ENCODE data around the gene TP53. TPM values are rescaled to one million over a fixed set of nuclear protein-coding genes. Genes with fewer than 3 reads are reported as not detected.

Gene TP53
- total and polyA plus RNA-seq, 2 donors from 2014 or later: 14.8 to 66.9 TPM

DNA sequence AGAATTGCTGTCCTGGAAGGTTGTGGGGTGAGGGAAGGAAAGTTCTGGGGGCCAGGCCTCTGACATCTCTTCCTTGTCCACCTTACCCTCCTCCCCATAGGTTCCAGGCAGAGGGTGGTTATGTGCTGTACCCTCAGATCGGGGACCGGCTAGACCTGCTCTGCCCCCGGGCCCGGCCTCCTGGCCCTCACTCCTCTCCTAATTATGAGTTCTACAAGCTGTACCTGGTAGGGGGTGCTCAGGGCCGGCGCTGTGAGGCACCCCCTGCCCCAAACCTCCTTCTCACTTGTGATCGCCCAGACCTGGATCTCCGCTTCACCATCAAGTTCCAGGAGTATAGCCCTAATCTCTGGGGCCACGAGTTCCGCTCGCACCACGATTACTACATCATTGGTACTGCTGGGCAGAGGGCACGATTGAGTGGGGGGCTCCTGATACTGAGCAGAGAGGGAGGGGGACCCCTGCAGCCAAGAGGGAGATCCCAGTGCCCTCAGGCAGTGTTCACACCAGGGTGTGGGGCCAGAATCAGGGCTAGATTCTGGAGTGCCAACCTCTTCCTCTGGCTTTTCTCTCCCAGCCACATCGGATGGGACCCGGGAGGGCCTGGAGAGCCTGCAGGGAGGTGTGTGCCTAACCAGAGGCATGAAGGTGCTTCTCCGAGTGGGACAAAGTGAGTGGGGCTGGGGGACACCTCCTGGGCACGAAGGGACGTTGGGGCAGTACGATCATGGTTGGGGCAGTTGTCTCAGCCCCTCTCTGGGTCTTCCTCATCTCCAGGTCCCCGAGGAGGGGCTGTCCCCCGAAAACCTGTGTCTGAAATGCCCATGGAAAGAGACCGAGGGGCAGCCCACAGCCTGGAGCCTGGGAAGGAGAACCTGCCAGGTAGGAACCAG, 20.8 kb upstream of the TP53 start:
- intact Hi-C loops (cut with DNase I): no loop called here
- H3K36me3 ChIP-seq (ENCODE audit: control insufficient read depth in 2 of 3, insufficient read depth in 3 of 3, low read length in 3 of 3): no peaks in the 10 kb centered on the region
- no peak overlapping the region for H3K9ac ChIP-seq (ENCODE audit: low read length in 3 of 3)
- TF ChIP-seq, protein P1, sequence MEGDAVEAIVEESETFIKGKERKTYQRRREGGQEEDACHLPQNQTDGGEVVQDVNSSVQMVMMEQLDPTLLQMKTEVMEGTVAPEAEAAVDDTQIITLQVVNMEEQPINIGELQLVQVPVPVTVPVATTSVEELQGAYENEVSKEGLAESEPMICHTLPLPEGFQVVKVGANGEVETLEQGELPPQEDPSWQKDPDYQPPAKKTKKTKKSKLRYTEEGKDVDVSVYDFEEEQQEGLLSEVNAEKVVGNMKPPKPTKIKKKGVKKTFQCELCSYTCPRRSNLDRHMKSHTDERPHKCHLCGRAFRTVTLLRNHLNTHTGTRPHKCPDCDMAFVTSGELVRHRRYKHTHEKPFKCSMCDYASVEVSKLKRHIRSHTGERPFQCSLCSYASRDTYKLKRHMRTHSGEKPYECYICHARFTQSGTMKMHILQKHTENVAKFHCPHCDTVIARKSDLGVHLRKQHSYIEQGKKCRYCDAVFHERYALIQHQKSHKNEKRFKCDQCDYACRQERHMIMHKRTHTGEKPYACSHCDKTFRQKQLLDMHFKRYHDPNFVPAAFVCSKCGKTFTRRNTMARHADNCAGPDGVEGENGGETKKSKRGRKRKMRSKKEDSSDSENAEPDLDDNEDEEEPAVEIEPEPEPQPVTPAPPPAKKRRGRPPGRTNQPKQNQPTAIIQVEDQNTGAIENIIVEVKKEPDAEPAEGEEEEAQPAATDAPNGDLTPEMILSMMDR (IDR thresholded peaks at IDR 0.05; ENCODE audit: borderline replicate concordance, extremely low read depth, insufficient read depth): no peak
- no peak for DNase-seq
- FAIRE-seq: no peak
- H3K4me3 ChIP-seq (ENCODE audit: low read length in 3 of 3): no peak overlapping the region
- no peaks in the 10 kb centered on the region for H3K9me3 ChIP-seq (ENCODE audit: control insufficient read depth in 2 of 3, insufficient read depth in 1 of 3, low read length in 3 of 3)
- no peak overlapping the region for H3K27ac ChIP-seq (ENCODE audit: low read depth in 2 of 2, low read length in 2 of 2)
- peaks cover 0 to 4% (median 0%) of the 10 kb centered on the region in 3 donors for H3K4me1 ChIP-seq (ENCODE audit: control insufficient read depth in 2 of 3, insufficient read depth in 2 of 3, low read depth in 1 of 3, low read length in 3 of 3)
- H3K27me3 ChIP-seq (ENCODE audit: control insufficient read depth, insufficient read depth, low read length): no peaks in the 10 kb centered on the region

DNA sequence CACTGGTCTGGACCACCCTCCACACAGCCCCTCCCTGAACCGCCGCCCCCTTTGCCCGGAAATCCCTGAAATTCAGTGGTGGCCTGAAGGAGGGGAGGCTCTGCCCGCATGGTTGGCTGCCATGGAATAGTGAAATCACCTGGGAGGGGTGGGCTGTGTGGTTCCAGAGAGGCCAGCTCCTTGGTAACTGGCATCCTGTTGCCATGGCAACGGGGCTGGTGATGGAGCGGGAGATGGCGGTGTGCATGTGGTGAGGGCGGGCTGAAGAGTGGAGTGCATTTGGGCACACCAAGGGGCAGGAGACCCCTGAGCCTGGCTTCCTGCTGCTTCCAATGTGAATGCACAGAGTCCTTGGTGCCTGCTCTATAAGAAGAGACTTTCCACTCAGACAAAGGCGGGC, 20.2 kb upstream of the TP53 start:
- peaks cover 0 to 4% (median 0%) of the 10 kb centered on the region in 3 donors for H3K4me1 ChIP-seq (ENCODE audit: control insufficient read depth in 2 of 3, insufficient read depth in 2 of 3, low read depth in 1 of 3, low read length in 3 of 3)
- H3K27me3 ChIP-seq (ENCODE audit: control insufficient read depth, insufficient read depth, low read length): no peaks in the 10 kb centered on the region
- H3K9me3 ChIP-seq (ENCODE audit: control insufficient read depth in 2 of 3, insufficient read depth in 1 of 3, low read length in 3 of 3): no peaks in the 10 kb centered on the region
- DNase-seq: no peak
- TF ChIP-seq, protein P1 (IDR thresholded peaks at IDR 0.05; ENCODE audit: borderline replicate concordance, extremely low read depth, insufficient read depth): no peak
- H3K9ac ChIP-seq (ENCODE audit: low read length in 3 of 3): no peak overlapping the region
- peaks cover 0 to 5% (median 0%) of the 10 kb centered on the region in 3 donors for H3K36me3 ChIP-seq (ENCODE audit: control insufficient read depth in 2 of 3, insufficient read depth in 3 of 3, low read length in 3 of 3)
- intact Hi-C loops (cut with DNase I): no loop called here
- no peak overlapping the region for H3K4me3 ChIP-seq (ENCODE audit: low read length in 3 of 3)
- no peak overlapping the region for H3K27ac ChIP-seq (ENCODE audit: low read depth in 2 of 2, low read length in 2 of 2)
- no peak for FAIRE-seq

DNA sequence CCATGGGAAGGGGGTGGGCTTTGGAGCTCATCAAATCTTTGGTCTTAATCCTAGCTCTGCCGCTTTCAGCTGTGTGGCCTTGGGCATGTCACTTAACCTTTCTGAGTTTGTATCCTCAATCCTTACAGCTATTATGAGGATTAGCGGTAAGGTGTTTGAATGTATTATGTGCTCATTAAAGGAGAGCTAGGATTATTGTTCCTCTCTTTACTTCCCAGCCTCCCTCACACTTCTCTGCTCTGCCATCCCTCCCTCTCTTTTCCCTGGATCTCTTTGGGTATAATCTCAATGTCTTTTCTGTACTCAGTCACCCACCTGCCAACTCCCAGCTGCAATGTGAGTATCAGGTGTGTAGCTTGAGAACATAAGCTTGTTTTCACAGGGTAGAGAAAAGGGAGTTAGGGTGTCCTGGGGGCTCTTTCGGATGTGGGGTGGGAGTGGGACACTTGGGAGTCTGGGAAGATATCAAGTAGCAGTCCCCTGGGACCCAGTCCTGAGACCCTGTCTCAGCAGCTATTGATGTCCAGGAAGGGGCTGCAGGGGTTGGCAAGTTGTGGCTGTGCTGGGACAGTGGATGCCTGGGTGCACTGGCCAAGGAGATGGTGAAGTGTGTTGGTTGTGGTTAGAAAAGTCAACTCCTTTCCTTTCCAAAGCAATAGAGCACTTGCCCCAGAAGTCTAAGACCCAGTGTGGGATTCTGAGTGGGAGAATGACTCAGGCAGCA, 19.5 kb upstream of the TP53 start:
- TF ChIP-seq, protein P1 (IDR thresholded peaks at IDR 0.05; ENCODE audit: borderline replicate concordance, extremely low read depth, insufficient read depth): no peak
- no peaks in the 10 kb centered on the region for H3K27me3 ChIP-seq (ENCODE audit: control insufficient read depth, insufficient read depth, low read length)
- peaks cover 0 to 11% (median 0%) of the 10 kb centered on the region in 3 donors for H3K36me3 ChIP-seq (ENCODE audit: control insufficient read depth in 2 of 3, insufficient read depth in 3 of 3, low read length in 3 of 3)
- H3K4me1 ChIP-seq (ENCODE audit: control insufficient read depth in 2 of 3, insufficient read depth in 2 of 3, low read depth in 1 of 3, low read length in 3 of 3): peaks cover 0 to 4% (median 0%) of the 10 kb centered on the region in 3 donors
- no peaks in the 10 kb centered on the region for H3K9me3 ChIP-seq (ENCODE audit: control insufficient read depth in 2 of 3, insufficient read depth in 1 of 3, low read length in 3 of 3)
- no peak overlapping the region for H3K4me3 ChIP-seq (ENCODE audit: low read length in 3 of 3)
- no peak overlapping the region for H3K27ac ChIP-seq (ENCODE audit: low read depth in 2 of 2, low read length in 2 of 2)
- no peak for DNase-seq
- intact Hi-C loops (cut with DNase I): no loop called here
- no peak for FAIRE-seq
- no peak overlapping the region for H3K9ac ChIP-seq (ENCODE audit: low read length in 3 of 3)

Data from kidney (tissue), 14 donors.